Midbrain (tissue), 1 donor: Measurements from ENCODE around the gene AOPEP.

Source experiments
- DNase-seq: peaks from one replicate; lab custom pipeline; 2025; lab: John Stamatoyannopoulos, UW

Gene AOPEP

GRCh38 chr9:94850540-94851434 is 124.3 kb downstream of the AOPEP start:
- no peak for DNase-seq

- DNase-seq: no peak
These were observed 125.0 kb downstream of the AOPEP start for GRCh38 chr9:94851467-94851866.

DNA sequence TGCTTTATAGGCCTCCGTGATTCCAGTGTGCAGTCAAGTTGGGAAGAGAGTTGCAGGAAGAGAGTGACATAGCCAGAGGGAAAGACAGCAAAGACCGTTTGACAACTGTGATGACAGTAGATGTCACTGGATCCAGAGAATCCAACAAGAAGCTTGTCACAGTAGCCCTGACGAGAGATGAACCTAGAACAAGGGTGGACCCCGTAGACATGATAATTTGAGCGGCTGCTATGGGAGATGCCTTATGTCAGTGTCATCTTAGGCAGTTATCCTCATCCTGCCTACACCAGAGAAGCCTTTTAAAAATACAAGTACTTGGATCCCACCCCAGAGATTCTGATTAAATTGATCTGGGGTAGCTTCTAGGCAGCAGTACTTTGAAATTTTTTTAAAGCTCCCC is 125.4 kb downstream of the AOPEP start:
- no peak for DNase-seq

DNA sequence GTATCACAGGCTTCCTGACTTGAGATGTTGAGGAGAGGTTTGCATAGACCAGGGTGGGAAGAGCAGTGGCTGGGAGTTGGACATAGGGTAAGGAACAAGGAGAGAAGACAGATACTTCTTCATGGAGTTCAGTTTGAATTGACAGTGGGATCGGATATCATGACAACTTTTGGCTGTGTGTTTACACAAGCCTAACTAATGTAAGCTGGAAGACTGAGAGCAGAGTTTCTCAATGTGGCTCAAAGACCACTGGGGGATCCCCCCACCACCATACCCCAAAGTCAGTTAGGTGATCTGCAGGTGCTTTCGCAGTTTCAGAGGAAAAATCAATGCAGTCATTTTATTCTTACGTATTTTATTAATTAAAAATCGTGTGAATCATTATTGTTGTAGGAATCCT is 125.9 kb downstream of the AOPEP start:
- no peak for DNase-seq

- DNase-seq: no peak
These were observed 127.4 kb downstream of the AOPEP start for GRCh38 chr9:94853887-94854286.

GRCh38 chr9:94855903-94856302 is 129.4 kb downstream of the AOPEP start:
- DNase-seq: no peak

GRCh38 chr9:94857791-94858190 is 131.3 kb downstream of the AOPEP start:
- no peak for DNase-seq

DNA sequence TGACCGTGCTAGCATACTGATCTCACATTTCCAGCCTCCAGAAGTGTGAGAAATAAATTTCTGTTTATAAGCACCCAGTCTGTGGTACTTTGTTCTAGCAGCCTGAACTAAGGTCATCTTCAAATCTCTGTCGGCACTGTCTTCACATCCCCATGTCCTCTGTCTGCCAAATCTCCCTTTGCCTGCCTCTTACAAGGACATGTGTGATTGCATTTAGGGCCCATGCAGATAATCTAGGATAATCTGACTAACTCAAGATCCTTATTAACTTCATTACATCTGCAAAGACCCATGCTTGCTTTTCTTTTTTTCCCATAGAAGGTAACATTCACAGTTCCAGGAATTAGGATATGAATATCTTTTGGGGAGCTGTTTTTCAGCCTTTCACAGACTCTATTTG is 132.7 kb downstream of the AOPEP start:
- DNase-seq: no peak

GRCh38 chr9:94859891-94860290 is 133.4 kb downstream of the AOPEP start:
- no peak for DNase-seq

DNA sequence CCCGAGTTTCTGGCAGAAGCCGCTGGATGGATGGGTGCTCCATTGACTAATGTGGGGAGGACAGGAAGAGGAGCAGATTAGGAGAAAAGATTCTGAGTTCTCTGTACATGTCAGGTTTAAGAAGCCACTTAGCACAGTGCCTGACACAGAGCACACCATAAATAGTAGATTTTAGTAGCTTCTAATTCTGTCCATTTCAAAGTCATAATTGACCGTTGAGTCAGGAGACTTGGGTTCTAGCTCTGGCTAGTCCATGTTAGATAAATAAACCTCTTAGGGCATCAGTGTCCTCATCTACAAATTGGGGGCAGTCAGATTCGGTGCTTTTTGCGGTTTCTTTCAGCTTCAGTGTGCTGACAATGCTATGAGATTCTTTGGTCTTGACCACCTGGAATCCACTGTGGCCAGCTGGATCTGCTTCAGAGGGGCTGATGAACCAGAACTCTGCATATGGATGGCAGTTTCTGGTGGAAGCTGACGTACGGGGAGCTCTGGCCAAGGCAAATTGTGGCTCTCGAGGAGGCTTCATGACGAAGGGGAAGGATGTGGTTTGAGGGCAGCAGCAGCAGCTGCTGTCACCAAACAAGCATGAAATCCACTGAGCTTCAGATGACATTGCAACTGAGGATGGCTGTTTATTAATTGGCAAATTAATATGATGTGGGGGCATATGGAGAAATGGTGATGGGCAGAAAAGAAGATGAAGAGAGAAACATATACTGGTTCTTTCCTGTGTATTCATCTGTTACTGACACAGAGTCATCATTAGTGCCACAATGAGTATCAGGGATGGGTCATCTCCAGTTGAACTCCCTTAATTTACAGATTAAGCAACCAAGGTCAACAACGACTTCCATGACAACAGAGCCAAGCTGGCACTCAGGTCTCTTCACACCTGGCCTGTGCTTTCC is 134.4 kb downstream of the AOPEP start:
- no peak for DNase-seq

- DNase-seq: no peak
These were observed 135.2 kb downstream of the AOPEP start for GRCh38 chr9:94861589-94862272.

DNA sequence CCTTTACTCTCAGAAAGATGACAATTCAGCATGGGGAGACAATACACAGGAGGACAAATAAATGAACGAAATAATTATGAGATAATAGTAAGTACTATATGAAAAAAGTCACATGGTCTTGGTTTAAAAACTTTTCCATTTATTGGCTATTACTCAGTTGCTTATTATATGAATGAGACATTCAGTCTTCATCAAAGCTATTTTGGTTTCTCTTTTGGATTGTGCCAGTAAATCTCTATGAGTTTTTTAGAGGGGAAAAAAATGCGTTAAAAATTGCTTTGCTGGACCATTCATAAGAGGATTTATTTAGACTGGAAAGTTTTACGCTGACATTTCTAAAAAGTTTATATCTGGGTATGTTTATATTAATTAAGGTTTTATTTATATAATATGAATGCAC is 137.7 kb downstream of the AOPEP start:
- no peak for DNase-seq

DNA sequence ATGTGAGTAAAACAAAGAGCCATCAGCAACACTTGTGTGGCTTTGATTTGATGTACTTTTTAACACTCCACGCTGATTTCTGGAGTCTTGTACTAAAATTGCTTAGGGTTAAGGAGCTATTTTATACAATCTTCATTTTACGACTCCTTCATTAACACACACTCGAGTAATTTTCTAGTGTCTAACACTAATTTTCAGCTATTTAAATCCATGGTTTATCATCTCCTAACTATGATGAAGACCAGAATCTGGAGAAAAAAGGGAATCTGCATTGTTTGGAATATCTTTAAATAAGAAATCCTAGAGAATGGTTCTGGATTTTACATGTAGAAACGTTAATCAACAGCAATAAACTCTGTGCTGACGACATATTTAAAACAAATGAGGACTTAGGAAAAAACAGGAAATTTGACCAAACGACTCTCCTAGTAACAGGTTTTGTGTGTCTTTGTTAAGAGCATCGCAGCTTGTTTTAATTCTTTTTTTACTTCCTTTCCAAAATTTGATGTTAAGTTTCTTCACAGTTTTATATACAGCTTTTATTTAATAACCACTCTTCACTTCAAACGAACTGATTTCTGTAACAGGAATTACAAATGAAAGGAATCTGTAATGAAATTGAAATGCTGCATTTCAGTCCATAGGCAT is 138.5 kb downstream of the AOPEP start:
- DNase-seq: no peak

DNA sequence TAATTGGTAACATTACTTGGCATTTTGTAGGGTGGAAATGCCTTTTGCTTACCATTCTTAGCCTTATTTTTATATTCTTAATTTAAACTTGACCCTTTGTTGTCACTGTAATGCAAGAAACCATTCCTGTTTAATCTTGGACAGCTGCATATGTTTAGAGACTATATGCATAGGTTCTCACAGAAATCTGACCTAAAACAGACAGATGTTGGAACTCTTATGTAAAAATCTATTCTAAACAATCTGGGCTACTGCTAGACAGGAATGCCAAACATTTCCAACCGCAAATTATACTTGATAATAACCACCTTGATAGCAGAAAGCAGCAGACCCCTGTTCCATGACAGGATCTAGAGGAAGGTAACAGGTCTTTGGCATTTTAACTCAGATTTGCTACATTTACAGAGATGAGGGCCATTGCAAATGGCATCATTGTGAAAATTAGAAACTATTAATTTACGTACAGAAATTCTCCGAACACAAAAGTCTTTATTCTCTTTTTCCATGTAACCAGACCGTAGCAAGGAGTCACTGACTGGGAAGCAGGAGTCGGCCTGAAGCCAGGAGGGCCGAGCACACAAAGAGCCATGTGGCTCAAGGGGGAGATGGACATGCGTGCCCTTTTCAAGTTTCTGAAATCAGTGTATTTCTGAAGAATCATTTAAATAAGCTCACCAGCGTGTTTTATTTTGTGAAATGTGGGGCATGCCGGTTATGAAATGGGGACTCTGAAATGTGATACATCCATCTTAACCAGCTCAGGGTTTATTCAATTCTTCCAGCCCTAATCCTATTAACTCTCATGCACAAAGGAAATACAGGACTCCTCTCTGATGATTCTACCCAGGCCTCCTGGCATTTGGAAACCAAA is 139.3 kb downstream of the AOPEP start:
- no peak for DNase-seq

GRCh38 chr9:94866770-94867169 is 140.3 kb downstream of the AOPEP start:
- DNase-seq: no peak

- no peak for DNase-seq
These were observed 140.9 kb downstream of the AOPEP start for GRCh38 chr9:94867281-94867841.

- no peak for DNase-seq
These were observed 141.4 kb downstream of the AOPEP start for GRCh38 chr9:94867842-94868312.

- no peak for DNase-seq
These were observed 142.0 kb downstream of the AOPEP start for GRCh38 chr9:94868464-94868863.

DNA sequence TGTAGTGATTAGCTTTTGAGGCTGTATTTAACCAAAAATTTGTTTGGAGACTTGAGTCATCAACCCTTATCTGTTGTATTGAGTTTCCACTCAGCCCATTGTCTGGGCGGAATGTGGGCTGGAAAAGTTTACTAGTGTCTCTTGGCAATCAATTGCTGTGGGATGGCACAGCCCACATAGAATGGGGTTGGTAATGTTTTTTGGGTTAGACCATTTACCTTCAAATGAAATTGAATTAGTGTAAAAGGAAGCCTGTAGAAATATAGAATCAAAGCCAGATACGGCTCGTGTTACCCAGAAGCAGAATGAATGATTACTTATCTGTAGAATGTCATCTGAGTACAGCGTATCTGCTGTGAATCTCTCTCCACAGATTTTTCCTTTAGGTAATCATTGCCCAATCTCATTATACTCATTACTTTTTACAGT is 142.9 kb downstream of the AOPEP start:
- DNase-seq: no peak

DNA sequence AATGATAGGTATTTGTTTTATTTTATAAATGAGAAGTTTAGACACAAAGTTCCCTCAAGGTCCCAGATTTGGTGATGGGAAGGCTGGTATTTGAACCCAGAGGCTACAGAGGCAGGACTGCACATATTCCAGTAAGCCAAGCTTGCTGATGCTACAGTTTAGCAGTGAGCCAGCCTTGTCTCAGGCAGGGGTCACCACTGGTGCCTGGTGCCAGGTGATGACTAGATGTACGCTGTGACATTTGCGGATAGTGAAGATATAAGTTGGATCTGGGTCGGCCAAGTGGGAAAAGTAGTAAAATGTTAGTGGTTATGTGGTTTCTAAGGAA is 143.9 kb downstream of the AOPEP start:
- DNase-seq: no peak
